ENCODE data around the gene HENMT1. TPM values are rescaled to one million over a fixed set of nuclear protein-coding genes. Genes with fewer than 3 reads are reported as not detected.

The HENMT1 gene
- total RNA-seq, 1 donor, result 4.1 TPM

- no peak for DNase-seq (ENCODE audit: low read depth)
- TF ChIP-seq CTCF (IDR thresholded peaks at IDR 0.05; ENCODE audit: insufficient read depth, low read length), result no peak
- H3K4me3 ChIP-seq (ENCODE audit: low read depth, low read length), result no peak overlapping the region
These were observed 62.6 kb downstream of the HENMT1 start for GRCh38 chr1:108598340-108598739.

Other genes starting within 250 kb of the HENMT1 start
- not detected in 2 replicates for gene NBPF6, start 210.8 kb downstream of the HENMT1 start, total RNA-seq (ENCODE audit: low replicate concordance)
- gene EEIG2, start 101.0 kb downstream of the HENMT1 start, total RNA-seq (ENCODE audit: low replicate concordance), result 37.9 and 51.1 TPM in 2 replicates
- gene PRPF38B, start 31.2 kb upstream of the HENMT1 start, total RNA-seq (ENCODE audit: low replicate concordance), result 20.0 and 25.2 TPM in 2 replicates
- under 0.01 TPM in 1 of 2 replicates, not detected in the other for gene FNDC7, start 51.8 kb upstream of the HENMT1 start, total RNA-seq (ENCODE audit: low replicate concordance)
- gene STXBP3, start 85.6 kb upstream of the HENMT1 start, total RNA-seq (ENCODE audit: low replicate concordance), result 45.0 and 78.7 TPM in 2 replicates
- 0.27 TPM in 1 of 2 replicates, not detected in the other for gene AKNAD1, start 196.0 kb upstream of the HENMT1 start, total RNA-seq (ENCODE audit: low replicate concordance)
- 13.3 and 60.0 TPM in 2 replicates for gene GPSM2, start 215.9 kb upstream of the HENMT1 start, total RNA-seq (ENCODE audit: low replicate concordance)

Measured in fibroblast of the aortic adventitia (primary cell).